Nephron progenitor cell (in vitro differentiated cells): ENCODE data around the gene ALDH5A1.

ENCODE experiments used
- DNase-seq: peaks from one replicate; pipeline ENCODE4 v3.0.0; 2021
- H3K27ac Mint-ChIP-seq: 2 replicates; pipeline ENCODE4 v1.8.0; 2021; ENCODE audit warnings: mild to moderate bottlenecking, moderate library complexity, mixed read lengths
- H3K27me3 Mint-ChIP-seq: 2 replicates; pipeline ENCODE4 v1.8.0; 2021; ENCODE audit warnings: mild to moderate bottlenecking, low read depth, mixed read lengths; ENCODE audit not compliant: poor library complexity
- H3K36me3 Mint-ChIP-seq: 2 replicates; pipeline ENCODE4 v1.8.0; 2021; ENCODE audit warnings: low read depth, mixed read lengths
- H3K4me1 Mint-ChIP-seq: 2 replicates; pipeline ENCODE4 v1.8.0; 2021; ENCODE audit warnings: mixed read lengths
- H3K4me3 Mint-ChIP-seq: 2 replicates; pipeline ENCODE4 v1.8.0; 2021; ENCODE audit warnings: mild to moderate bottlenecking, moderate library complexity, mixed read lengths
- H3K9me3 Mint-ChIP-seq: 2 replicates; pipeline ENCODE4 v1.8.0; 2021; ENCODE audit warnings: mild to moderate bottlenecking, moderate library complexity, mixed read lengths
- CTCF ChIP-seq: fragments of 200-600 bp; sonication (generic); IDR thresholded peaks from 2 replicates; pipeline ENCODE4 v1.5.0; 2021; ENCODE audit warnings: antibody characterized with exemption

Gene ALDH5A1

GRCh38 chr6:24551139-24551538 is 56.4 kb downstream of the ALDH5A1 start:
- Mint-ChIP-seq H3K4me1 (peaks cover 7% of the 10 kb centered on the region), H3K36me3 (no peaks in the 10 kb centered on the region), H3K9me3 (no peaks in the 10 kb centered on the region), H3K27me3 (peaks cover 21% of the 10 kb centered on the region), H3K27ac (no peak overlapping the region), H3K4me3 (no peak overlapping the region)
- no peak for TF ChIP-seq CTCF
- DNase-seq: no peak

- Mint-ChIP-seq H3K4me3 (no peak overlapping the region), H3K27ac (no peak overlapping the region), H3K4me1 (no peaks in the 10 kb centered on the region), H3K27me3 (peaks cover 18% of the 10 kb centered on the region), H3K36me3 (no peaks in the 10 kb centered on the region), H3K9me3 (no peaks in the 10 kb centered on the region)
- no peak for TF ChIP-seq CTCF
- DNase-seq: no peak
Observed at GRCh38 chr6:24554474-24554873, 59.7 kb downstream of the ALDH5A1 start.

- no peak for DNase-seq
- Mint-ChIP-seq H3K27me3 (peaks cover 19% of the 10 kb centered on the region), H3K27ac (no peak overlapping the region), H3K36me3 (no peaks in the 10 kb centered on the region), H3K4me1 (no peaks in the 10 kb centered on the region), H3K4me3 (no peak overlapping the region), H3K9me3 (no peaks in the 10 kb centered on the region)
- TF ChIP-seq CTCF: no peak
Observed at GRCh38 chr6:24558516-24558915, 63.7 kb downstream of the ALDH5A1 start.

GRCh38 chr6:24564081-24564480 is 69.3 kb downstream of the ALDH5A1 start:
- Mint-ChIP-seq H3K4me1 (no peaks in the 10 kb centered on the region), H3K27me3 (peaks cover 10% of the 10 kb centered on the region), H3K36me3 (no peaks in the 10 kb centered on the region), H3K27ac (no peak overlapping the region), H3K9me3 (no peaks in the 10 kb centered on the region), H3K4me3 (no peak overlapping the region)
- no peak for TF ChIP-seq CTCF
- no peak for DNase-seq

GRCh38 chr6:24565196-24565595 is 70.4 kb downstream of the ALDH5A1 start:
- Mint-ChIP-seq H3K9me3 (no peaks in the 10 kb centered on the region), H3K36me3 (no peaks in the 10 kb centered on the region), H3K27me3 (peaks cover 8% of the 10 kb centered on the region), H3K4me1 (no peaks in the 10 kb centered on the region), H3K4me3 (no peak overlapping the region), H3K27ac (no peak overlapping the region)
- TF ChIP-seq CTCF: no peak
- DNase-seq: no peak

GRCh38 chr6:24566020-24566767 is 71.4 kb downstream of the ALDH5A1 start:
- H3K27me3 Mint-ChIP-seq: peaks cover 8% of the 10 kb centered on the region
- H3K4me3 Mint-ChIP-seq: no peak overlapping the region
- no peaks in the 10 kb centered on the region for H3K36me3 Mint-ChIP-seq
- no peaks in the 10 kb centered on the region for H3K9me3 Mint-ChIP-seq
- no peak overlapping the region for H3K27ac Mint-ChIP-seq
- no peak for DNase-seq
- H3K4me1 Mint-ChIP-seq: no peaks in the 10 kb centered on the region
- TF ChIP-seq CTCF: no peak
